IMR-90 (cell line): ENCODE data around the gene OPALIN. TPM values are rescaled to one million over a fixed set of nuclear protein-coding genes. Genes with fewer than 3 reads are reported as not detected.

Experiments used
- ATAC-seq: fragments of 200-7000 bp; cut with Tn5 transposase; 2 replicates; pipeline ENCODE4 v1.9.1; 2020; ENCODE audit warnings: low read depth, mild to moderate bottlenecking, moderate library complexity
- BruUV-seq: library from RNA; stranded (reverse); fragments of 400-500 nt; replicated peaks from 2 replicates; lab custom pipeline; 2021; lab: Mats Ljungman, UMichigan
- CTCF ChIA-PET: fragments of 300-600 bp; formaldehyde crosslinking; extraction: SDS; loops from one replicate; lab custom pipeline; 2021; ENCODE audit warnings: antibody characterized with exemption; lab: Yijun Ruan, JAX
- POLR2A ChIA-PET: fragments of 300-600 bp; sonication (Branson Sonifier 250); formaldehyde crosslinking; loops from one replicate; lab custom pipeline; 2022; ENCODE audit warnings: antibody characterized with exemption; ENCODE audit not compliant: unreplicated experiment; lab: Charles Lee
- DNase-seq: peaks from one replicate; pipeline ENCODE4 v3.0.0; 2013
- H2AFZ ChIP-seq: replicated peaks from 2 replicates; pipeline ENCODE3; 2013; ENCODE audit warnings: low read length, mild to moderate bottlenecking; ENCODE audit not compliant: poor library complexity
- H2AK5ac ChIP-seq: 2 replicates; pipeline ENCODE4 v1.6.1; 2013; ENCODE audit warnings: low read depth, low read length, inconsistent platforms
- H2AK9ac ChIP-seq: replicated peaks from 2 replicates; pipeline ENCODE3; 2013; ENCODE audit warnings: mild to moderate bottlenecking, low read depth, low read length, moderate library complexity; ENCODE audit not compliant: poor library complexity
- H2BK120ac ChIP-seq: 2 replicates; pipeline ENCODE4 v1.6.1; 2013; ENCODE audit warnings: low read depth, low read length, inconsistent platforms
- H2BK15ac ChIP-seq: 3 replicates; pipeline ENCODE4 v1.6.1; 2013; ENCODE audit warnings: low read depth, low read length, inconsistent platforms
- H2BK20ac ChIP-seq: 2 replicates; pipeline ENCODE4 v1.6.1; 2013; ENCODE audit warnings: low read depth, mild to moderate bottlenecking, inconsistent platforms, low read length, moderate library complexity
- H2BK5ac ChIP-seq: 2 replicates; pipeline ENCODE4 v1.6.1; 2013; ENCODE audit warnings: mild to moderate bottlenecking, low read depth, low read length, inconsistent platforms; ENCODE audit not compliant: poor library complexity, severe bottlenecking
- H3K14ac ChIP-seq: replicated peaks from 2 replicates; pipeline ENCODE4 v1.6.1; 2013; ENCODE audit warnings: low read depth, low read length, inconsistent platforms
- H3K18ac ChIP-seq: 2 replicates; pipeline ENCODE4 v1.6.1; 2013; ENCODE audit warnings: low read depth, low read length, control low read depth
- H3K23ac ChIP-seq: 2 replicates; pipeline ENCODE4 v1.6.1; 2013; ENCODE audit warnings: low read depth, low read length, inconsistent platforms
- H3K27ac ChIP-seq: 2 replicates; pipeline ENCODE4 v1.5.1; 2013; ENCODE audit warnings: mild to moderate bottlenecking, control low read depth, low read length; ENCODE audit not compliant: insufficient read depth
- H3K27me3 ChIP-seq: 2 replicates; pipeline ENCODE4 v1.6.1; 2013; ENCODE audit warnings: low read length; ENCODE audit not compliant: control insufficient read depth, insufficient read depth
- H3K36me3 ChIP-seq: 2 replicates; pipeline ENCODE4 v1.6.1; 2013; ENCODE audit warnings: low read length, mixed read lengths; ENCODE audit not compliant: control insufficient read depth, insufficient read depth
- H3K4ac ChIP-seq: 2 replicates; pipeline ENCODE4 v1.6.1; 2013; ENCODE audit warnings: low read depth, low read length, inconsistent platforms
- H3K4me1 ChIP-seq: 2 replicates; pipeline ENCODE4 v1.6.1; 2013; ENCODE audit warnings: low read length, mixed read lengths; ENCODE audit not compliant: control insufficient read depth, insufficient read depth
- H3K4me2 ChIP-seq: 2 replicates; pipeline ENCODE4 v1.6.1; 2013; ENCODE audit warnings: low read depth, mild to moderate bottlenecking, control low read depth, low read length, moderate library complexity
- H3K4me3 ChIP-seq: 2 replicates; pipeline ENCODE4 v1.5.1; 2013; ENCODE audit warnings: low read depth, mild to moderate bottlenecking, control low read depth, low read length, moderate library complexity; ENCODE audit not compliant: insufficient read depth
- H3K56ac ChIP-seq: 2 replicates; pipeline ENCODE4 v1.6.1; 2013; ENCODE audit warnings: low read length, inconsistent platforms; ENCODE audit not compliant: insufficient read depth; ENCODE audit errors: extremely low read depth
- H3K79me1 ChIP-seq, 2 experiments: 2 replicates each; pipeline ENCODE4 v1.6.1; 2013; ENCODE audit warnings: low read length in 2 of 2, inconsistent platforms in 1 of 2, low read depth in 1 of 2
- H3K9ac ChIP-seq: 2 replicates; pipeline ENCODE4 v1.6.1; 2013; ENCODE audit warnings: low read depth, low read length, control low read depth
- H3K9me1 ChIP-seq: 2 replicates; pipeline ENCODE4 v1.6.1; 2013; ENCODE audit warnings: low read length, inconsistent platforms; ENCODE audit not compliant: insufficient read depth
- H3K9me3 ChIP-seq: 2 replicates; pipeline ENCODE4 v1.6.1; 2013; ENCODE audit warnings: low read length; ENCODE audit not compliant: control insufficient read depth, insufficient read depth
- H4K20me1 ChIP-seq: 2 replicates; pipeline ENCODE4 v1.6.1; 2013; ENCODE audit warnings: low read length, inconsistent platforms; ENCODE audit not compliant: insufficient read depth
- H4K5ac ChIP-seq: 2 replicates; pipeline ENCODE4 v1.6.1; 2013; ENCODE audit warnings: mild to moderate bottlenecking, low read depth, low read length, control low read depth
- H4K8ac ChIP-seq, 2 experiments: 2 replicates each; pipeline ENCODE4 v1.6.1; 2013; ENCODE audit warnings: low read depth in 2 of 2, low read length in 2 of 2, control low read depth in 1 of 2, inconsistent platforms in 1 of 2
- H4K91ac ChIP-seq: 2 replicates; pipeline ENCODE4 v1.6.1; 2013; ENCODE audit warnings: low read depth, low read length, inconsistent platforms; ENCODE audit not compliant: insufficient read depth
- RAD21 ChIP-seq: IDR thresholded peaks from 2 replicates; pipeline ENCODE4 v1.6.1; 2012; ENCODE audit warnings: low read length, improper control_type of control experiment
- WGBS, 2 experiments: methylation state at CpG; one replicate each; pipeline versions ENCODE4 v1.1.5 to v1.1.7; 2013; ENCODE audit warnings: missing lambda C conversion rate in 2 of 2; ENCODE audit not compliant: insufficient read length in 1 of 2; ENCODE audit errors: extremely low coverage in 2 of 2; 5-methylcytosine and 5-hydroxymethylcytosine counted together
- dilution Hi-C: fragments of 300-500 bp; cut with HindIII; formaldehyde crosslinking; loops from one replicate; pipeline ENCODE4 v1.14.3; 2018; ENCODE audit warnings: low sequenced_read_pairs; ENCODE audit not compliant: unreplicated experiment
- in situ Hi-C: fragments of 300-500 bp; cut with MboI; formaldehyde crosslinking; loops from 3 replicates; pipeline ENCODE4 v1.14.3; 2019; ENCODE audit warnings: low sequenced_read_pairs, inconsistent platforms, mixed read lengths
- intact Hi-C: fragments of 100-400 bp; cut with micrococcal nuclease; formaldehyde crosslinking; loops from 2 replicates; pipeline ENCODE4 v1.10.0; 2022
- polyA plus RNA-seq, 3 experiments: library from polyadenylated mRNA; depleted of rRNA; stranded (reverse); fragments of >200 nt; gene quantifications; 2 replicates each; pipeline ENCODE4 v1.2.3, GENCODE V29; 2012; ENCODE audit warnings: low replicate concordance in 1 of 3
- total RNA-seq: library from RNA; depleted of rRNA; stranded (reverse); fragments of >200 nt; gene quantifications from 2 replicates; pipeline ENCODE4 v1.2.3, GENCODE V29; 2012
- TF ChIP-seq, protein P1 (sequence below): fragments of 150-350 bp; IDR thresholded peaks from 2 replicates; pipeline ENCODE4 v1.6.1; 2017; ENCODE audit warnings: mild to moderate bottlenecking, antibody characterized with exemption, low read length, low read depth

The OPALIN gene
- total and polyA plus RNA-seq, 2 of the 4 experiments (the other 2 are of a cell fraction): not detected

DNA sequence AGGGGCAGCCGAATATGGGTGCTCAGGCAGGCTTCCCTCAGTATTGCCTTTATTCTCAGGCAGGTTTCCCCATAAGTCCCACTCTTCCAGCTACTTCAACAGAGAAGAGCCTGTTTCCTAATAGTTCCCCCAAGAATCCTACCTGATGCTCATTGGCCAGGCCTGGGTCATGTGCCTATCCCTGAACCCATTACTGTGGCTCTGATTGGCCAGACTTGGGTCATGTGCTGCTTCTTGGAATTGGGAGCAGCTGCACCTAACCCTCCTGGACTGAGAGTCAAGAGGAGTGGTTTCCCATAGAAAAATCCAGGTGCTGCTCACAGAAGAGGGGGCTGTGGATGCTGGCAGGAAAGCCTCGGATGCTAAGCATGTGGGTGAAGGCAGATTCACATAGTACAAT, 21.7 kb downstream of the OPALIN start:
- H3K18ac ChIP-seq: no peak overlapping the region
- no peak overlapping the region for H2AK5ac ChIP-seq
- no peak overlapping the region for H2AK9ac ChIP-seq
- no peak overlapping the region for H2BK5ac ChIP-seq
- H3K4ac ChIP-seq: no peak overlapping the region
- no peaks in the 10 kb centered on the region for H3K36me3 ChIP-seq
- no peak overlapping the region for H3K14ac ChIP-seq
- H3K9ac ChIP-seq: no peak overlapping the region
- dilution Hi-C loops: no loop called here
- WGBS, 2 experiments: no CpG with 5 or more reads among the region's 2 CpGs
- H3K9me1 ChIP-seq: no peaks in the 10 kb centered on the region
- TF ChIP-seq, protein P1, sequence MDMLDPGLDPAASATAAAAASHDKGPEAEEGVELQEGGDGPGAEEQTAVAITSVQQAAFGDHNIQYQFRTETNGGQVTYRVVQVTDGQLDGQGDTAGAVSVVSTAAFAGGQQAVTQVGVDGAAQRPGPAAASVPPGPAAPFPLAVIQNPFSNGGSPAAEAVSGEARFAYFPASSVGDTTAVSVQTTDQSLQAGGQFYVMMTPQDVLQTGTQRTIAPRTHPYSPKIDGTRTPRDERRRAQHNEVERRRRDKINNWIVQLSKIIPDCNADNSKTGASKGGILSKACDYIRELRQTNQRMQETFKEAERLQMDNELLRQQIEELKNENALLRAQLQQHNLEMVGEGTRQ: peak; percentile 72; the same call in 1 of the 2 replicates
- TF ChIP-seq RAD21: no peak
- no peaks in the 10 kb centered on the region for H4K20me1 ChIP-seq
- no peak overlapping the region for H2BK15ac ChIP-seq
- no peak overlapping the region for H2BK20ac ChIP-seq
- no peaks in the 10 kb centered on the region for H3K79me1 ChIP-seq
- no peaks in the 10 kb centered on the region; the same call in none of the 2 replicates for H3K27me3 ChIP-seq
- no peak overlapping the region for H4K91ac ChIP-seq
- no peak overlapping the region for H3K23ac ChIP-seq
- no peak overlapping the region for H2AFZ ChIP-seq
- intact Hi-C loops: no loop called here
- no peak overlapping the region for H3K4me2 ChIP-seq
- no peak overlapping the region for H3K27ac ChIP-seq
- no peak for DNase-seq
- H3K9me3 ChIP-seq: no peaks in the 10 kb centered on the region
- POLR2A ChIA-PET: no interaction called here
- no peaks in the 10 kb centered on the region for H3K4me1 ChIP-seq
- in situ Hi-C loops: no loop called here
- H4K5ac ChIP-seq: no peak overlapping the region
- H3K4me3 ChIP-seq: no peak overlapping the region
- BruUV-seq: no TSS peak
- ATAC-seq: no peak
- H4K8ac ChIP-seq: no peak overlapping the region
- CTCF ChIA-PET: interaction anchor here (0.6 kb wide), 1 partner anchor 38 kb away, joined by 7 read pairs; no protein-coding TSS in a partner anchor
- no peak overlapping the region for H2BK120ac ChIP-seq
- H3K56ac ChIP-seq: no peak overlapping the region
